DND-41 (cell line): ENCODE measurements around the gene ZNF561.
"Not testable (repeated sequence)": the region's sequence is repeated elsewhere in the genome, so short reads cannot be mapped to it uniquely, and the experiment has no call there.

Experiments used
- ATAC-seq: fragments of 200-7000 bp; cut with Tn5 transposase; 3 replicates; pipeline ENCODE4 v1.9.1; 2021; ENCODE audit warnings: low read depth; ENCODE audit not compliant: insufficient read depth
- DNase-seq: peaks from one replicate; pipeline ENCODE4 v3.0.0-alpha.2; 2020
- H2AFZ ChIP-seq: 2 replicates; pipeline ENCODE4 v1.6.0; 2012; ENCODE audit warnings: low read depth, low read length
- H3K27ac ChIP-seq: 2 replicates; pipeline ENCODE4 v1.5.1; 2012; ENCODE audit warnings: low read length, inconsistent platforms
- H3K27me3 ChIP-seq: fragments of 200-600 bp; sonication (generic); 2 replicates; pipeline ENCODE4 v1.6.0; 2012; ENCODE audit warnings: low read length, mild to moderate bottlenecking, inconsistent platforms; ENCODE audit not compliant: insufficient read depth, poor library complexity
- H3K36me3 ChIP-seq: 2 replicates; pipeline ENCODE4 v1.5.1; 2012; ENCODE audit warnings: low read length, inconsistent platforms; ENCODE audit not compliant: insufficient read depth
- H3K4me1 ChIP-seq: 2 replicates; pipeline ENCODE4 v1.5.1; 2012; ENCODE audit warnings: mild to moderate bottlenecking, low read length; ENCODE audit not compliant: insufficient read depth
- H3K4me2 ChIP-seq: 2 replicates; pipeline ENCODE4 v1.6.0; 2012; ENCODE audit warnings: mild to moderate bottlenecking, moderate library complexity, low read length, inconsistent platforms; ENCODE audit not compliant: insufficient read depth
- H3K4me3 ChIP-seq, 2 experiments: fragments of 200-600 bp in 1 of 2; shearing (Covaris generic) in 1 of 2; 2 replicates each; pipeline ENCODE4 v1.5.1; 2012 to 2016; ENCODE audit warnings: inconsistent platforms in 2 of 2, low read length in 2 of 2, mild to moderate bottlenecking in 2 of 2, low read depth in 1 of 2, moderate library complexity in 1 of 2
- H3K79me2 ChIP-seq: 2 replicates; pipeline ENCODE4 v1.6.0; 2012; ENCODE audit warnings: low read length, inconsistent platforms; ENCODE audit not compliant: insufficient read depth
- H3K9ac ChIP-seq: 2 replicates; pipeline ENCODE4 v1.6.0; 2012; ENCODE audit warnings: low read depth, mild to moderate bottlenecking, inconsistent platforms, low read length, moderate library complexity
- H3K9me3 ChIP-seq: 2 replicates; pipeline ENCODE4 v1.5.1; 2012; ENCODE audit warnings: low read length, moderate library complexity, mild to moderate bottlenecking, inconsistent platforms; ENCODE audit not compliant: insufficient read depth, severe bottlenecking
- H4K20me1 ChIP-seq: 2 replicates; pipeline ENCODE4 v1.6.0; 2012; ENCODE audit warnings: low read length; ENCODE audit not compliant: insufficient read depth
- EZH2 ChIP-seq: IDR thresholded peaks from 3 replicates; pipeline ENCODE4 v1.6.1; 2012; ENCODE audit warnings: borderline replicate concordance, low read depth, mild to moderate bottlenecking, moderate library complexity, low read length, inconsistent platforms; ENCODE audit not compliant: severe bottlenecking
- TF ChIP-seq, protein P1 (sequence below): IDR thresholded peaks from 2 replicates; pipeline ENCODE4 v1.5.1; 2012; ENCODE audit warnings: borderline replicate concordance, low read length, moderate library complexity, mild to moderate bottlenecking; ENCODE audit not compliant: poor library complexity, severe bottlenecking; ENCODE audit errors: extremely low read depth

Gene ZNF561

DNA sequence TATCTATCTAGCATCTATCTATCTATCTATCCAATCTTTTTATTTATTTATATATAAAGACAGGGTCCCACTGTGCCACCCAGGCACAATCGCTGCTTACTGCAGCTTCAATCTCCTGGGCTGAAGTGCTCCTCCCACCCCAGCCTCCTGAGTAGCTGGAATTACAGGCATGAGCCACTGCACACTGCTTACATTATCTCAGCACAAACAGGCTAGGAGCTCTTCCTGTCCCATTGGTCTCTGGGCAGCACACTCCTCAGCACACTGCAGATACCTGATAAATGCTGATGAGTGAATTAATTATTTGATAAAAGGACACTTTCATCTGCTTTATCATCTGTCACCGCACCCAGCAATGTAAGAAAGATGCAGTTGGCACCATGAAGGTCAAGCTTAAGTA lies 37.7 kb upstream of the ZNF561 start:
- peaks cover 67% of the 10 kb centered on the region for H3K36me3 ChIP-seq

DNA sequence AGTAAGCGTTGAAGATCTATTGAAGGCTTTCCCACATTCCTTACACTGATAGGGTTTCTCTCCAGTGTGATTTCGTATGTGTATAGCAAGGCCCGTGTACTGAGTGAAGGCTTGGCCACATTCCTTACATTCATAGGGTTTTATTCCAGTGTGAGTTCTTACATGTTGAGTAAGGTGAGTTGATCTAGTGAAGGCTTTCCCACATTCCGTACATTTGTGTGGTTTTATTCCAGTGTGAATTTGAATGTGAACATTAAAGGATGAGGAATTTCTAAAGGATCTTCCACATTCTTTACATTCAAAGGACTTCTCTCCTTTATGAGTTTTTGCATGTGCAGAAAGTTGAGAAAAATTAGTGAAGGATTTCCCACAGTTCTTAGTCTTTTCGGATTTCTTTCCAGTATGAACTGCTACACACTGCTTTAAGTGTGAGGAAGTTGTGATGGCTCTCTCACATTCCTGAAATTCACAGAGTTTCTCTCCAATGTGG lies 32.1 kb upstream of the ZNF561 start:
- peaks cover 93% of the 10 kb centered on the region for H3K36me3 ChIP-seq
- not testable (repeated sequence) for H3K9me3 ChIP-seq

More for the DNA sequence above, 37.7 kb upstream of the ZNF561 start:
- Histone ChIP-seq H4K20me1 (peaks cover 43% of the 10 kb centered on the region), H2AFZ (no peak overlapping the region), H3K4me3 (no peak overlapping the region), H3K27ac (no peak overlapping the region), H3K27me3 (no peaks in the 10 kb centered on the region), H3K9me3 (peaks cover 4% of the 10 kb centered on the region), H3K9ac (no peak overlapping the region), H3K4me1 (no peaks in the 10 kb centered on the region), H3K4me2 (no peak overlapping the region), H3K79me2 (peaks cover 97% of the 10 kb centered on the region)
- TF ChIP-seq EZH2: no peak
- TF ChIP-seq, protein P1, sequence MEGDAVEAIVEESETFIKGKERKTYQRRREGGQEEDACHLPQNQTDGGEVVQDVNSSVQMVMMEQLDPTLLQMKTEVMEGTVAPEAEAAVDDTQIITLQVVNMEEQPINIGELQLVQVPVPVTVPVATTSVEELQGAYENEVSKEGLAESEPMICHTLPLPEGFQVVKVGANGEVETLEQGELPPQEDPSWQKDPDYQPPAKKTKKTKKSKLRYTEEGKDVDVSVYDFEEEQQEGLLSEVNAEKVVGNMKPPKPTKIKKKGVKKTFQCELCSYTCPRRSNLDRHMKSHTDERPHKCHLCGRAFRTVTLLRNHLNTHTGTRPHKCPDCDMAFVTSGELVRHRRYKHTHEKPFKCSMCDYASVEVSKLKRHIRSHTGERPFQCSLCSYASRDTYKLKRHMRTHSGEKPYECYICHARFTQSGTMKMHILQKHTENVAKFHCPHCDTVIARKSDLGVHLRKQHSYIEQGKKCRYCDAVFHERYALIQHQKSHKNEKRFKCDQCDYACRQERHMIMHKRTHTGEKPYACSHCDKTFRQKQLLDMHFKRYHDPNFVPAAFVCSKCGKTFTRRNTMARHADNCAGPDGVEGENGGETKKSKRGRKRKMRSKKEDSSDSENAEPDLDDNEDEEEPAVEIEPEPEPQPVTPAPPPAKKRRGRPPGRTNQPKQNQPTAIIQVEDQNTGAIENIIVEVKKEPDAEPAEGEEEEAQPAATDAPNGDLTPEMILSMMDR: no peak
- ATAC-seq: no peak
- no peak for DNase-seq

DNA sequence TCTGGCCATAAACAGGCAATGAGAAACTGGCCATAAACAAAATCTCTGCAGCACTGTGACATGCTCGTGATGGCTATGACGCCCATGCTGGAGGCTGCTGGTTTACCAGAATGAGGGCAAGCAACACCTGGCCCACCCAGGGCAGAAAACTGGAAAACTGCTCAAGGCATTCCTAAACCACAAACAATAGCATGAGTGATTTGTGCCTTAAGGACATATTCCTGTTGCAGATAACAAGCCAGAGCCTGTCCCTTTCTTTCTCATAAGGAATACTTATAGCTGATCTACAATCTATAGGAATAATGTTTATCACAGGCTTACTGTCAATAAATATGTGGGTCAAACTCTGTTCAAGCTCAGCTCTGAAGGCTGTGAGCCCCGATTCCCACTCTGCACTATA lies 30.4 kb upstream of the ZNF561 start:
- not testable (repeated sequence) for ATAC-seq, DNase-seq, H3K9me3 ChIP-seq, H3K4me2 ChIP-seq, H3K4me3 ChIP-seq, H3K4me1 ChIP-seq, H2AFZ ChIP-seq, H3K27ac ChIP-seq, H3K9ac ChIP-seq, H3K27me3 ChIP-seq
- H3K36me3 ChIP-seq: peaks cover 92% of the 10 kb centered on the region
- H3K79me2 ChIP-seq: peaks cover 88% of the 10 kb centered on the region
- H4K20me1 ChIP-seq: peaks cover 13% of the 10 kb centered on the region; the same call in 1 of the 2 replicates

More for the DNA sequence above, 32.1 kb upstream of the ZNF561 start:
- peaks cover 91% of the 10 kb centered on the region for H3K79me2 ChIP-seq
- not testable (repeated sequence) for ATAC-seq, H3K4me3 ChIP-seq, H3K9ac ChIP-seq, H3K27ac ChIP-seq, H3K4me2 ChIP-seq, H3K4me1 ChIP-seq, H2AFZ ChIP-seq, DNase-seq, H3K27me3 ChIP-seq
- H4K20me1 ChIP-seq: peaks cover 13% of the 10 kb centered on the region; the same call in 1 of the 2 replicates

DNA sequence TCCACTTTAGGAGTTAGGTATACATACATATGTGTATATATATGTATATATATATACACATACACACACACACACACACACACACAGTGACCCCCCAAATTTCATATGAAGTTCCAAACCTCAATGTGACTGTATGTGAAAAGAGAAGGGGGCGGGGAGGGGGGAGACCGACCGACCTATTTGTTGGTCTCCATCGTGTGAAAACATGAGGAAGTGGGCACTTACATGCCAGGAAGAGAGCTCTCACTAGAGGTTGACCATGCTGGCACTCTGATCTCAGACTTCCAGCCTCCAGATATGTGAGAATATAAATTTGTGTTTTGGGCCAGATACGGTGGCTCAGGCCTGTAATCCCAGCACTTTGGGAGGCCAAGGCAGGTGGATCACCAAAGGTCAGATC lies 29.3 kb upstream of the ZNF561 start:
- ATAC-seq (no peak), DNase-seq (no peak)
- Histone ChIP-seq H4K20me1 (peaks cover 17% of the 10 kb centered on the region; the same call in 1 of the 2 replicates), H3K4me2 (no peak overlapping the region), H2AFZ (no peak overlapping the region), H3K27ac (no peak overlapping the region), H3K79me2 (peaks cover 82% of the 10 kb centered on the region), H3K27me3 (no peaks in the 10 kb centered on the region), H3K4me3 (no peak overlapping the region), H3K4me1 (no peaks in the 10 kb centered on the region), H3K9me3 (peaks cover 4% of the 10 kb centered on the region), H3K36me3 (peaks cover 85% of the 10 kb centered on the region), H3K9ac (no peak overlapping the region)
- no peak for TF ChIP-seq EZH2
- TF ChIP-seq, protein P1: no peak
